GM12891 (cell line): Measurements from ENCODE around the gene NKTR.

Source experiments
- PAX5 ChIP-seq: IDR thresholded peaks from 2 replicates; pipeline ENCODE4 v1.6.1; 2011; ENCODE audit warnings: low read length, moderate library complexity, mild to moderate bottlenecking; ENCODE audit not compliant: insufficient read depth, severe bottlenecking
- POLR2A ChIP-seq: IDR thresholded peaks from 2 replicates; pipeline ENCODE4 v1.6.1; 2011; ENCODE audit warnings: low read depth, low read length, control low read depth
- POLR2AphosphoS5 ChIP-seq: IDR thresholded peaks from 2 replicates; pipeline ENCODE4 v1.6.1; 2011; ENCODE audit warnings: low read depth, low read length, control low read depth
- SPI1 ChIP-seq: IDR thresholded peaks from 2 replicates; pipeline ENCODE4 v1.6.1; 2011; ENCODE audit warnings: low read depth, low read length, control low read depth
- TAF1 ChIP-seq: IDR thresholded peaks from 2 replicates; pipeline ENCODE4 v1.6.1; 2011; ENCODE audit warnings: low read depth, low read length, control low read depth

DNA sequence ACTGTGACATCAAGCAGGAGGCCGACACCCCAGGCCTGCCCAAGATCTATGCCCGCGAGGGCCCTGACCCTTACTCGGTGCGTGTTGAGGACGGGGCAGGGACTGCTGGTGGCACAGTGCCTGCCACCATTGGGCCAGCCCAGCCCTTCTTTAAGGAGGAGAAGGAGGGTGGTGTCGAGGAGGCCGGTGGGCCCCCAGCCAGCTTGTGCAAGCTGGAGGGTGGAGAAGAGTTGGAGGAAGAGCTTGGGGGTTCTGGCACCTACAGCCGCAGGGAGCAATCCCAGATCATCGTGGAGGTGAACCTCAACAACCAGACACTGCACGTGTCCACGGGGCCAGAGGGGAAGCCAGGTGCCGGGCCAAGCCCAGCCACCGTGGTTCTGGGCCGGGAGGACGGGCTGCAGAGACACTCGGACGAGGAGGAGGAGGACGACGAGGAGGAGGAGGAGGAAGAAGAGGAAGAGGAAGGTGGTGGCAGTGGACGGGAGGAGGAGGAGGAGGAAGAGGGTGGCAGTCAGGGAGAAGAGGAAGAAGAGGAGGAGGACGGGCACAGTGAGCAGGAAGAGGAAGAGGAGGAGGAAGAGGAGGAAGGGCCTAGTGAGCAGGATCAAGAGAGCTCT, 58.4 kb downstream of the NKTR start:
- TF ChIP-seq POLR2A, result no peak
- no peak for TF ChIP-seq SPI1
- TF ChIP-seq POLR2AphosphoS5, result no peak
- TF ChIP-seq TAF1, result no peak
- TF ChIP-seq PAX5, result no peak
